ELR (cell line): ENCODE measurements around the gene SLC12A7.
"Not testable (repeated sequence)": the region's sequence is repeated elsewhere in the genome, so short reads cannot be mapped to it uniquely, and the experiment has no call there.

ENCODE experiments used
- DNase-seq: peaks from one replicate; pipeline ENCODE4 v3.0.0-alpha.2; 2015; ENCODE audit warnings: low read depth

The SLC12A7 gene

DNA sequence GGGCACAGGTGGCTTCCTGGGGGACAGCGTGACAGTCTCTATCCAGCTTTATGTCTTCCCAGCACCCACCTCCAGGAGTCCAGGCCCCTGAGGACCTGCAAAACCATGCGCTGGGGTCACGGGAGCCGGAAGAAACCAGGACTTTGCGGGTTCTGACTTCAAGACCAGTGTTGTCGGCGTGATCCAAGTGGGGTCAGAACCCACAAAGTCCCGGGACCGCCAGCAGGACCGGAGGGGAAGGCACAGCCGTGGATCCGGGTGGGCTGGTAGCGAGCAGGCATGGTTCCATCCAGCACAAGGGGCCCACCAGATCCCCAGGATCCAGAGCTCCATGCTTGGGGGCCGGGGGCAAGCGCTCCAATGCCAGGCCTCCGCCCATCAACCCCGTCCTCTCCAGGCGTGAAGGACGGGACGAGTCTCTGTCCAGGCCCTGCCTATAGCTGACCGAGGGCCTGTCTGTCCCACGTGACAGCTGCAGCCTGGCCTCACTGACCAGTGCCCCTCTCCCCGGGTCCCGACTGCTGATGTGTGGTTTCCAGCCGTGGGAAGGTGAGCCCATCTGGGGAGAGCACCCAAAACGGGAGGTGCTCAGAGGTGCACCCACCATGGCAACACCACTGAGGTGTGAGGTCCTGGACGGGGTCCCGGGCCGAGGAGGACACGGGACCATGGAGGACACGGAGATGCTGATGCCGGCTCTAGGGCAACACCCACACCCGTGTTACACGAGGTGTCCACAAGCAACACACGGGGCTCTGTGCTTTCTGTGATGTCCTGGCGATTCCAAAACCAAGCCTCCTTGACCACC lies 48.9 kb downstream of the SLC12A7 start:
- DNase-seq = no peak

DNA sequence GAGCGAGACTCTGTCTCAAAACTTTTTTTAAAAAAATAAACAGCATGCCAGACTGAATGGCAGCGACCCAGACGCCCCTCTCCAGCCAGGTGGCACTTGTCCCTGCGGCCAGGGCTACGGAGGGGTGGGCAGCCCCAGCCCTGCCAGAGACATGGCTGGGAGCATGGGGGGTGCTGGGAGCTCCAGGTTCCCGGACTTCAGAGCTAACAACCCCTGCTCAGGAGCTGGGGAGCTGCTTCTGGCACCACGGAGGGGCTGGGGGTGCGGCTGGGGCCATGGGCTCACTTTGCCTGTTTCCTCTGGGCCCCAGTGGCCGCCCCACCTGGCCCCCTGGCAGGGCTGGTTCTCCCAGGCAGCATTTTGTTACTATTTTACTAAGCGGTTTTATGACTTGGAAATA lies 49.9 kb downstream of the SLC12A7 start:
- DNase-seq = no peak

DNA sequence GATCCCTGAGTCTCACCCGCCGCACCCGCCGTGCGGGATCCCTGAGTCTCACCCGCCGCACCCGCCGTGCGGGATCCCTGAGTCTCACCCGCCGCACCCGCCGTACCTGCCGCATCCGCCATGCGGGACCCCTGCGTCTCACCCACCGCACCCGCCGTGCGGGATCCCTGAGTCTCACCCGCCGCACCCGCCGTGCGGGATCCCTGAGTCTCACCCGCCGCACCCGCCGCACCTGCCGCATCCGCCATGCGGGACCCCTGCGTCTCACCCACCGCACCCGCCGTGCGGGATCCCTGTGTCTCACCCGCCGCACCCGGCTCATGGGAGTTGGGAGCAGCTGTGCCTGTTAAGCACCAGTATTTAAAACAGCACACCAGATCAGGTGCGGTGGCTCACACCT lies 50.6 kb downstream of the SLC12A7 start:
- not testable (repeated sequence) for DNase-seq

DNA sequence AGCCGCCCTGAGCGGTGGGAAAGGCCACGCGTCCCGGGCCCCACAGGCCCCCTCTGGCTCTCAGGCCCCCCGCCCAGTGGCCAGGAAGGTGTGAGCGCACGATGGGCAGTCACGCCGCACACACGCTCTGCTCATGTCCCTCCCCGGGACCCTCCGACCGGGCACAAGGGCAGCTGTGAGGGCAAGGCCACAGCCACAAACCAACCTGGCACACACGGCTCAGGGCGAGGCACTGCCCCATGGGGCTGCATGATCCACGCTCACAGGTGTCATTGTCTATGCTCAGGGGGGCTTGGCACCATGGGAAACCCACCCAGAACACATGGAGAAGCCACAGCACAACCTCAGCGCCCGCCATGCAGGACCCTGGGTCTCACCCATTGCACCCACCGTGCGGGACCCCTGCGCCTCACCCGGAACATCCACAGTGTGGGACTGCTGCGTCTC lies 51.3 kb downstream of the SLC12A7 start:
- no peak for DNase-seq

DNA sequence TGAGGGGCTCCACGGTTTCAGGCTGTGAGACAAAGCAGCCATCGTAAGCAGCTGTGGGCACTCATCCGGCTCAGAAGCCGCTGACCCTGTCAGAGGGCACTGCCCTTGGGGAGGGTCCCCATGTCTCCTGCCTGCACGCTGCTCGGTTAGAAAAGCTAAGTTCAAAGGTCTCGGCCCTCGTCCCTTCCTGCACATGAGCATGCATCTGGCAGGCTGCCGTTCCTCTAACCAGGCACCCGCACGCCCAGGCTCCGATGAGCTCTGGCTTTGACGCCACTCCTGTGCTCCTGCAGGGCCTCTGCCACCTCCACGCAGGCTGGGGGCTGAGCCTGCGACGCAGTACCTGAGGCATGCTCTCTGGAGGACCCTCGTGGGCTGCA lies 52.0 kb downstream of the SLC12A7 start:
- DNase-seq = no peak

DNA sequence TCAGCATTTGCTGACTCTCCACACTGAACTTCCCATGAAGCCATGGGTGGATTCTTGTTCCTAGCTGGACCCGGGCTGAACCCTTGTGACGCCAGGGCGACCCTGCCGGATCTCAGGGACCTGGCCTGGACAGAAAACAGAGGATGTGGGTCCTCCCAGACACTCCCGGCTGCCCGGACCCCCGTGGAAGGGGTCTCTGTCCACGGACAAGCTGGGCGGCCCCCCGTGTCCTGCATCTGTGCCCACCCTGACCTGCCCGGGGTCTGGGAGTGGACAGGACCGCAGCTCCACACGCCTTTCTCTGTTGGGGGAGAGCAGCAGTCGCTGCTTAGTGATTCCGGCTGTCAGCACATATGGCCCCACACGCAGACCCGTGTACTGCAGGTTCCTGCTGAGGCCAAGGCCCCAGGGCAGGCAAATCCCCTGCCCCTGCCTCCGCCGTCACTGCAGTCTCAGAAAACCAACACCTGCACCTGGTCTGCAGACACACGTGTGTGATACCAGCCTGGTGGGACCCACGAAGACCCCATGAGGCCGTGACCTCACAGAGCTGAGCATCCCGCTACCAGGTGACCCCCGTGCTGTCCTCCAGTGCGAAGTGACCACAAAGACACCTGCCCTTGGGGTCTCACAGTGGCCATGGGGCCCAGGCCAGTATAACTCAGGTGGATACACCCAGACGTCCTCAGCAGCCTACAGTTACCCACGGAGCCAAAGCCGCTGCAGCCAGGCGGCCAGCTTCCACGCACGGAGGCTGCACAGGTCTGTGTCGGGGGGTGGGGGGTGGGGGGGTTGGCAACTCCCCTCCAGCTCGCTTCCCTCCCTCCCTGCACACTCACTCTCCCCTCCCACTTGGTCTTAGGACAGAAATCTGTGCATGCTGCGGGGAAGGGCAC lies 52.6 kb downstream of the SLC12A7 start:
- DNase-seq = no peak

DNA sequence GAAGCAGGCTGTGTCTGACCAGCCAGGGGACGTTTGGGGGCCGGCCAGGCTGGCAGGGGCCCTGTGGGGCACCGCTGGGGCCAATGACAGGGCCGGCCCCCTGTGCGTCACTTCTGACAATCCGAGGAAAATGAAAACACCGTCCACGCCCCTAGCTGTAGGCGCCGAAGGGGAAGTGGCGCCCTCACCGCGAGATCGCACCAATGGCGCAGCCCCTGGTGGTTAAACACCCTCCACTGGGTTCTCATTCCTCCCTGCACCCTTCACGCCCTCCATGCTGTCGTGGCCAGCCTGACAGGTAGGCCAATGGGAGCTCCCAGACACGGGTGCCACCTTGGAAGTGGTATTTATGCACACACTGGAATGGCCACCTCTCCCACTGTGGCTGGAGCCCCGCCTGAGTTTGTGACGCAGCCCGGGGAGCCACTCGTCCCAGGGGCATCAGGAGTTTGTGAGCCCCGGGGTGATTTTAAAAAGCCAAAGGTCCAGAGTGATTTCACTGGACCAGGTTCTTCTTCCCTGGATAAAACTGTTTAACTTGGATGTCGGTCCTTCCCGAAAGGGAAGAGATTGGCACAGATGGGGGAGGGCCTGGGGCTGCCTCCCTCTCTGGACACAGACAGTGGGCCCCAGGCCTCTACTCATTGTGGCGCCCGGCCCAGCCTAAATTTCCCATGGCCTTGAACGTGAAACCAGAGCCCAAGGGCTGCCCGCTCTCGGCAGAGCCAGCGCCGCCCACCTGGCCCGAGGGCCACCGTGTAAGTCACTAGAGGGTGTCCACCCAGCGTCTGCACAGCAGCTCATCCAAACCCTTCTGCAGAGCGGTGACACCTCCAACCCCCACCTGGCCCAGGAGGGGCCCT lies 53.5 kb downstream of the SLC12A7 start:
- DNase-seq = no peak

DNA sequence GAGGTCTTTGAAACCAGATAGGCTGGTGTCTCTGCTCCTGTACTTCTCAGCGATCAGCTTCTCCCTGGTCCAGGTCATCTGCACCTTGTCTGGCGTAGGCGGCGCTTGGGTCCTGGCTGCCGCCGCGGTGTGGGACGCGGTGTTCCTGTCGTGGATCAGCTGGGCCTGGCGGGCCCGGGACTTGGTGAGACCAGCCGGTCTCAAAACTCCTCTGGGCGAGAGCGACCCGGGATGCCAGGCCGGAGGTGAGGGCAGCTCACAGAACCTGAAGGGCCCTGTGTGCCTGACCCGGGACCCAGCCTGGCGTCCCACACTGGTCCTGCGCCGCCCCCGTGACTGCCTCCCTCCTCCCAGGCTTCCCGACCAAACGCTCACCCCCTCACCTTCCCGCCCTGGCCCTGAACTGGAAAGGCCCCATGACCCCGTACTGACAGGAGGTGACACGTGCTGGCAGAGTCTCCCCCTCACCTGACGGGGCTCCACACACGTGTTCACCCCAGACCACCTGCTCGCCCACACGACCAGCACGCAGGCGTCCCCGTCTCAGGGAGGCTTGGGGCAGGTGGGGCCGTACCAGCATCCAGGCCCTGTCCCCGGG lies 54.3 kb downstream of the SLC12A7 start:
- DNase-seq = no peak

DNA sequence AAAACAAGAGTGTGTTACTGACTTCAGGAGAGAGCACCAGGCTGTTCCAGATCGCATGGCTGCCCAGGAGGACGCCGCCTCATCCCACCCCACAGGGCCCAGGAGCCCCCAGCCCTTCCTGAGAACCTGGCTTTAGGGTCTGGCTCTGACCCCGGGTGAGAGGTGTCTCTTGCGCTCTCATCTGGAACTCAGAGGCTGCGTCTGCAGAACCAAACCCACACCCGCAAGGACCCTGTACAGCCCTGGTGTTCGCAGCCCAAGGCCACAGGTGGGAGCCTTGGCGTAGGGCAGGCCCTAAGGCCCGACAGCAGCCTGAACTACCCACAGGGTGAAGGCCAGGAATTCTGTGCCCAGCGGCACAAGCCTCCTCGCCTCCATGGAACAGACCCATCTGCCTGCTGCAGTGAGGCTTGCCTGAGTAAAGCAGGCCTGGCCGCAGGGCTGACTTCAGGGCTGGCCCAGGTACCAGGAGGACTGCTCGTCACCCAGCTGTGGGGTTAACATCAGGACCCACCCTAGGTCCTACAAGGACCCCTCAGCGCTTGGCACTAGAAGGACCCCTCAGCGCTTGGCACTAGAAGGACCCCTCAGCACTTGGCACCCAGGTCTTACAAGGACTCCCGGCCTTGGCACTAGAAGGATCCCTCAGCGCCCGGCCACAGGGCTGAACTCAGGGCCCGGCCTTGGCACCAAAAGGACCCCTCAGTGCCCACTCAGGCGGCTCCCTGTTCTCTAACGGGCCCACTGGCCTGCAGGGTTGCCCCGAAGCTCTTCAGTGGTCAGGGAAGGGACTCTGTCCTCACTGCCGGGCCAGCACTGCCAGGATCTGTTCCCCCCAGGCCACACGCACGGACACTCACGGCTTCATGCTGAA lies 55.0 kb downstream of the SLC12A7 start:
- DNase-seq = no peak

DNA sequence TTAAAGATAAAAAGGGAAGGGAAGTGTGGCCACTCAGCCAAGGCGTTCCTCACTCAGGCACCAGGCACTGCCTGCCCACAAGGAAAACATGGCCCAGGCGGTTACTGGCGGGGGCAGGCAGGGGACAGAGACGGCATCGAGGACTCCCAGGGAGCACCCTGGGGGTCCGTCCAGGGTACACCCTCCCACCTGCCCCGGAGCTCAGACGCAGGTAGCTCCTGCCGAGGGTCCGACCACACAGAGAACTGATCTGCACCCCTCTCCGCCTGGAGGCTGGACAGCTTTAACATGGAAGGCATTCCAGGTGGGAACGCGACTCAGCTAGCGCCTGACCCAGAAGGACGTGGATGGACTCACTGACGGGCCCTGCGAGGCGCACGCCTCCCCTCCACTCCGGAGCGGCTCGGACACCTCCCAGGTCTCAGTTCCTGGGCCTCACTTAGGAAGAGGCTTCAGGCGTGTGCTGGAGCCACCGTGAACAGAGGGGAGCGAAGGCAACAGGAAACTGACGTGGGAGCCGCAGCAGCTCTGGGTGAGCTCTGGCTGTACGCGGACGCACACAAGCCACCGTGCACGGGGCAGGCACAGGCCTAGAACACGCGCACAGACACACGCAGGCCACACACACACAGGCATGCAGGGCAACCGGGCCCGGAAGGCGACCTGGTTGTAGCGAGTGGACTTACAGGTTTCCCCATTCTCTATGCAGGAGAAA lies 55.8 kb downstream of the SLC12A7 start:
- DNase-seq = no peak

DNA sequence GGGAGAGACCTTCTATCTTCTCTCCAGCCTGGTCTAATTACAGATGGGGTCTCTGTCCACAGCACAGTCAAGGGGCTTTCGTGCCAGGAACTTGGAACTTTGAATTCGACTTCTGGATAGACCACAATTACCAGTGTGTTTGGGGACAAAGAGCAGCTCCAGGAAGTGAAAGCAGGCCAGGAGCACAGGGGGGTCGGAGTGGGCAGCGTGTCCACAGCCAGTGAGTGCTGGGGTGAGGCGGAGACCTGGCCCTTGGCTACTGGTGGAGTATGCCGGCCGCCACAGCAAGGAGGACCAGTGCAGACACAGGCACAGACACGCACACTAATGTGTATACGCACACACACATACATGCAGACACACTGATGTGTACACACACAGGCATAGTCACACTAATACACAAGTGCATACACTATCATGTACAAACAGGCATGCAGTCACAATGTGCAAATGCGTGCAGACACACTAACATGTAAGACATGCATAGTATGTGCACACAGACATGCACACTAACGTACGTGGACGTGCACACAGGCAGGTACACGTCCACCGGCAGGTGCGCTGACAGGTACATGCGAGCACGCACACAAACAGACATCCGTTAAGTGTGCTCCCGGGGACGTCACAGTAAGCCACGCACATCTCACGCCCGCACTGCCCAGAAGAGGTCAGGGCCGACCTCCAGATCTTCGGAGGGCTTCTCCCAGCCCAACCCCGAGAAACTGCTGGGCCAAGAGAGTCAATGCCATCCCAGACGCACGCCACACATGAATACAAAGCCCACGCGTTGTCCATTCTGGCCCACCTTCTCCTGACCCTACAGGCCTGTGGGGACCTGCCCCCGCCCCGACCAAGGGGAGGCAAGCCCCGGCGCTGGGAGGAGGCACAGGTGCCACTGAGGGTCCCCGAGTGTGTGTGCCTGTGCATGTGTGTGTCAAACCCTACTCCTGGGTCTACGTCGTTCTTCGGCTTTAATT lies 56.8 kb downstream of the SLC12A7 start:
- no peak for DNase-seq

DNA sequence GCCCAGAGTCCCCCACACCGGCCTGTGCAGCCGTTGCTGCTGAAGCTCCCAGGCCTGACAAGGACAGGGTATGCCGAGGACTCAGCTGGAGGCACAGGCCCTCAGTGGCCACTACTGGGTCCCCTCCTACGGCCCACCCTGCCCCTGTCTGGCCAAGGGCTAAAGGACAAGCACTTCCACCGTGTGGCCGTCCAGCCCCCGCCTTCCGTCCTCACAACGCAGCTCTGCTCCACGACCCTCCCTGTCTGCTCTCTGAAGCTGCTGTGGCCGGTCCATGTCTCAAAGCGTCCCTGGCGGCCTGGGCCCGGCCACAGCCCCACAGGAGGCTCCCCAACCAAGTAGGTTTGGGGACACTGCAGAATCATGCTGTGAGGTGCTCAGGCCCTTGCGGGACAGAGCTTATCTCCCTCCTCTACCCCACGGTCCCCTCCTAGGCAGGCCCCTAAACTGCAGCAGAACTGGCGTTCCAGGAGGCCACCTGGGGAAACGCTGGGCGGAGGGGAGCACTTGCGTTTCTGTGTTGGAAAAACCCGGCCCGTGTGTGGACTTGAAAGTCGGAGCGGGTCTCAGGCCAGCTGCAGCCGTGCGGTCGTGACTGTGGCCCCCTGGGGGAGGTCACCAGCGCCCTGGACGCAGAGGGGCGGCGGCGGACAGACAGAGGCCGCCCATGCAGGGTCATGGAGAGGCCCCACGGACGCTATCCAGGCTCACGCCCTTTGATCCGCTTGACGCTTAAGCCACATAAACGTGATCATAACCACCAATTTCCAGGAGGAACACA lies 57.7 kb downstream of the SLC12A7 start:
- no peak for DNase-seq

DNA sequence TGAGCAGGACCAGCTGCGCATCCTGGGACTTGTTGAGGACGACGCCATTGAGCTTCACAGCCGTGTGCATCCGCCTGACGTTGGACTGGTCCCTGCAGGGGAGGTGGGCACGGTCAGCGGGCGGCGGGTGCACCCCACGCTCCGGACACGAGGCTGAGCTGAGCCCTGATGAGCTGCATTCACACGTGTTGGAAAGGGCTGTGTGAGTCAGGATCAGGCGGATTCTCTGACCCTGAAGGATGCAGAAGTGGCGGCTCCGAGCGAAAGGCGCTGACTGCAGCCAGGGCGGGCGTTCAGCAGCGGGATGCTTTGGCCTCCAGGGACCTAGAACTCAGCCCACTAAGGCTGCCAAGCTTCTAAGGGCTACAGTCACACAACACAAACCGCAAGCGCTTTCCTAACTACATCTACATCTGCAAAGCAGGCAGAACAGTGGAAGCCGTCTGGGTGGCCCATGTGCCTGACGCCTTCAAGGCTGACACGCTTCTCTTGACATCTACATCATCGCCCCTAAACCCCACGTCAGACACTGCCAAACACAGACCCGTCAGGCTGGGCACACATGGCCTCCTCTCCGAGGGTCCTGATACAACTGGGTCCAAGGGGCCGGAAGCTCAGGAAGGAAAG lies 58.4 kb downstream of the SLC12A7 start:
- DNase-seq = no peak

DNA sequence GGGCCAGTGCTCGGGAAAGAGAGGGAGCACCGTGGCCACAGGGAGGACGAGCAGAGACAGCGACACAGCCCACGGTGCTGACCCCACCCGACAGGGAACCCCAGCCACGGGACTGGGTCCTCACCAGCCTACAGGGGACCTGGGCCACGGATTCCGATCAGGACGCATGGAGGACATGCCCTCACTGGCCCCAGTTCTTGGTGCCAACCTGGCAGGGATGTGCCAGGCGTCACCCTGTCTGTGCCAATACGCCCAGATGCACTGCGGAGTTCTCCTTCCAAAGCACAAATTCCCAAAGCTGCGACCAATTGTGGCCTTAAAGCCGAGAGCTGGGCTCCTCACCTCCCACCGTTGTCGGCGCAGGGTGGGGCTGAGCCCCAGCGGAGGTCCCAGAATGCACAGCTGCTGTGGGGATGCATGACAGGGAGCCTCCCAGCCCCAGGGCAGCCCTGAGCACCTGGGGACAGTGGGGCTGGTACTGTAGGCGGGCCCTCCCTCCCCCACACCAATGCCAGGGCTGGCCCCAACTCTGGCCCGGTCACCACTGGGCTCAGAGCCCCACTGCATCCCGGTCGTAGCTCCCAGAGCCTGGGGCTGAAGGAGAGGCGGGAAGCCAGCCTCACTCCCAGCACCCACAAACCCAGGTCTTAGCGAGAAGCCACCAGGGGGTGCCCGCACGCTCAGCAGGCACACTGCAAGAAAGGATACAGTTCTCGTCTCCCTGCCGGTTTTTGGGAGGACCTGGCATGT lies 59.0 kb downstream of the SLC12A7 start:
- no peak for DNase-seq

DNA sequence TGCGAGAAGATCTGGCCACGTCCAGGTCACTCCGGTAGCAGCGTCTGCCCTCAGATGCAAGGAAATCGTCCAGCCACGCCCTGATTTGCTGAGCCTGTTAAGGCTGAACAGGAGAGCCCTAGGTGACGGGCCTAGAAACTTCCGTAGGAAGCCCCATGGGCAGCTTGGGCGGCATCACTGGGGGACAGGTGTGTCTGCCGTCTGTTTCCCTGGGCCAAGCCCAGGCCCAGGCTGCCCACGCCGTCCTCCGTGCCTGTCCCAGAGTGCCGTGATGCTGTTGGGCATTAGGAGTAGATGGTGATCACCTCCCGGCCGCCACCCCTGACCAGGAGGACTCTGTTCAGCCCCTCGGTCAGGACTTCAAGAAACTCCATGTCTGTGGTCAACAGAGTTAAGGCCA lies 59.8 kb downstream of the SLC12A7 start:
- DNase-seq = no peak

DNA sequence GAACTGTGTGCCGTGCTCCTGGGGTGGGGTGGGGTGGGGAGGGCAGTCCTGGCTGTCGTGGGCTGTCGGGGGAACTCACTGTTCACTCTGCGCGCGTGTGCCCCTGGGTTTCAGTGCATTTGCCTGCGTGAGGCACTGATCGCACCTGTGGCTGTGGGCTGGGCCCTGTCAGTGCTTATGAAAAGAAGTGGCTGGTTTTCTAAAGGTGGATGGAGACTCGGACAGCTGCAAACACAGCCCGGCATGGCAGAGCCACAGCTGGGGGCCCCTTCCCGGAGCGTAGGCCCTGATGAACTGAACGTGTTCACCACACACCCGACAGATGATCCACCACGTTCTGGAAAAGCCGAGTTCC lies 60.5 kb downstream of the SLC12A7 start:
- DNase-seq = no peak
